CD4-positive, alpha-beta T cell treated with Interleukin-21 for 1 hour (primary cell): Measurements from ENCODE around the gene XRRA1.

Source experiments
- DNase-seq: peaks from one replicate; pipeline ENCODE4 v3.0.0-alpha.2; 2020

The XRRA1 gene

GRCh38 chr11:74950374-74950969, 1.6 kb upstream of the XRRA1 start:
- DNase-seq, result no peak

GRCh38 chr11:74949753-74950137, 854 bp upstream of the XRRA1 start:
- no peak for DNase-seq

DNA sequence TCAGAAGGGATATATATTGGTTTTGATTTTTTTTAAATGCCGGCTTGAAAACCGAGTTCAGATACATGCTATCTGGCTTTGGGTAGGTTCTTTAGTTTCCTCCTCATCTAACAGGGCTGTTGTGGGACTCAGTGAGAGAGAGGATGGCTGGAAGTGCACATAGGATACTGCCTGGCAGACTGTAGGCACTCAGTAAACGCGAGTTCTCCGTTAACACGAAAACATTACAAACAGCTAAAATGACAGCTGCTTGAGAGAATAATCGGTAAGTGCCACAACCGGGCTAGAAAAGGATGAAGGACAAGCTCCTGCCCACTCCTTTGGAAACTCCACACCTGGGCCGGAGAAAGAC, 369 bp downstream of the XRRA1 start:
- no peak for DNase-seq

DNA sequence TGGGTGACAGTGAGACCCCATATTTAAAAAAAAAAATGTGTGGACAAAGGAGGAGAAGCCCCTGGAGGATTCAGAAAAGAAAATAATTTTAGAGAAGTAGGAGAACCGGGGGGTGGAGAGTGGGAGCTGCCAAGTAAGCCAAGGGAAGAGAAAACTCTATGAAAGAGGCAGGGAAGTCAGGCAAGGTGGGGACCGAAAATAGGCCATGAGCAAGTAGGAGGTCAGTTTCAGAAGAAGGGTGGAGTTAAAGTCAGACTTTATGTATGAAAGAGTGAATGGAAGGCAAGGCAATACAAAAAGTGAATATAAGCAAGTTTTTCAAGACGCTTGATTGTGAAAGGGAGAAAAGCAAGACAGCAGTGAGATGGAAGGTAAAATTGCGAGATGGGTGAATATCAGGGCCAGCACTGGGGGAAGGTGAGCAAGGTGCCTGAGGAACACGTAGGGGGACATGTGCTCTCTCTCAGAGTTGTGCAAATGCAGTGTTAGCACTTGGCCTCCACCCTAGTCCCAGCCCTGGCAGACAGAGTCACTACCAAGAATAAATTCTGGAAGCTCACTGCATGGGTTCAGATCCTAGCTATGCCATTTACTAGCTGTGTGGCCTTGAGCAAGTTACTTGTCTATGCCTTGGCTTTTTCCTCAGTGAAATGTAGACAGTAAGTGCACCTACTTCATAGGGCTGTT, 6.7 kb downstream of the XRRA1 start:
- DNase-seq, result no peak

DNA sequence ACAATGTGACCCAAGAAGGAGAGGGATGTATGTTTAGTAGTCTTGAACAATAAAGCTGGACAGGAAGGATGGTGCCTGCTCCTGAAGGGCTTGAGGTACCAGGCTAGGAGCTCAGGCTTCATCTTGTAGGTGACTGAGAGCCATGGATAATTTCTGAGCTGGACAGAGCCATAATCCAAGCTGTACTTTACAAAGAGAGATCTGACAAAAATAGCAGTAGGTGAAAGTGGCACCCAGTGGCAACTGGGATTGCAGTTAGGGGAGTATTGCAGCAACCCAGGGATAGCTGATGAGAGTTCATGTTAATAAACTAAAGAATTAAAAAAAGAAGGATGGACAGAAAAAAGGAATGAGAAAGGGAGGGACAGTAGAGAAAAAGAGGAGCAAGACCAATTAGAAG, 7.4 kb downstream of the XRRA1 start:
- no peak for DNase-seq

- DNase-seq, result no peak
Observed at GRCh38 chr11:74937696-74938475, 11.0 kb downstream of the XRRA1 start.

GRCh38 chr11:74936976-74937375, 11.9 kb downstream of the XRRA1 start:
- no peak for DNase-seq

DNA sequence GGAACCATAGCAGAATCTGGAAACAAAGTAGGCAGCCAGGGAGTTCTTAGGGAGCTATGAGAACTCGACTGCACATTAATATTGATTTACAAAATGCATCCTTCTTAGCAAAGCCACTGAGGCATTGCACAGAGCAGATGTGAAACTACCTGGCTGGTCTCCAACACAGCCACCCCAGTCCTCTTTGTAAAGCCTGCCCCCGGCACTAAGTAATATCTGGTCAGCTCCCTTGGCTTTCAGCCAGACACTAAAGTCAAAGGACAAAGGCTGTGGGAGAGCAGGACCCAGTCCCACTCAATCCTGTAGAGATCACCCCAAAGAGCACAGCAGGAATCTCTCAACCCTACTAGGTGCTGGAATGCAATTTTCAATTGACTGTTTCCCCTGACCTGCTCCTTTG, 12.8 kb downstream of the XRRA1 start:
- no peak for DNase-seq

DNA sequence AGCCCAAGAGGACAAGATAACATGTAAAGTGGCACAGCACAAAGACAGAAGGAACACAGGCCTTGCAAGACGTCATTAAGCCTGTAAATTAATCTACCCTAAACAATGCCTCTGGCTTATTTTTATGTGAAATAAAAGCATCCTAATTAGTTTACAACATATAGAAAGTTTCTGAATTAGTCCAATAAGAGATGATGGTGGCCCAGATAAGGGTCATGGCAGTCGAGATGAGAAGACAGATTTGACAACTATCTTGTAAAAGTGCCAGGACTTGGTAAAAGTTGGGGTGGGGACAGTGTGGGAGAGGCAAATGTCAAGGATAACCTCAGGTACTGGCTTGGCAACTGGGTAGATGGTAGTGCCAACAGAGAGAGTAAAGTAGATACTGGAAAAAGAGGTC, 13.6 kb downstream of the XRRA1 start:
- DNase-seq, result no peak

DNA sequence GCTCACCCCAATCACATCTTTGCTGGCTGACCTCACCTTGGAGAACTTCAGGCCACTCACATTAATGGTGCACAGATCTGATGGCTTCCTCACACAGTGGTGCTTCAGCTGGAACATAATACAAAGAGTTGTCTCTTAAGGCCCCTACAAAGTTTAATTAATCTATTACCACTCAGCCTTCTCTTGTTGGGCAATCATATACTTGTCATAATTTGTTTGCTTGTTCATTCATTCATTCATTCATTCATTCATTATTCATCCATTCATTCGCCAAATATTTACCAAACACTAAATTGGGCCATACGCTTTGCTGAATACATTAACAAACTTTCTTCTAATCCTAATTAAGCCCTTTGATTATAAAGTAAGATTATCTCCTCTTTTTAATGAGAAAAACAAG, 15.1 kb downstream of the XRRA1 start:
- no peak for DNase-seq

DNA sequence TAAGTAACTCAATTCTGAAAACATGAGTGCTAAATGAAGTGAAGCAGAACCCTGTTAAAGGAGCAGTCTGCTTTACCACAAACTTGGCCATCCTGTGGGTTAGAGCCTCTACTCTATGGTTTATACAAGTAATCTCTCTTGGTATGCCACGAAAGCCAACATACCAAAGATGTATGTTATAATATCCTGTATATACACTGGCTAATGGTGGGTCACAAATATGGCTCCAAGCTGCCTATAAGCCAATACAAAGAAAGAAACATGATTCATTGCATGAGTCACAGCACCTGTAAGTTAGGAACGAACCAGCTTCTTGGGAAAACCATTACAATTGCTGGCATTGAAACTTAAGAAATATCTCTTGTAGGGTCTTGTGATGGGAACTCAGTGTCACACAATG, 16.1 kb downstream of the XRRA1 start:
- DNase-seq, result no peak

DNA sequence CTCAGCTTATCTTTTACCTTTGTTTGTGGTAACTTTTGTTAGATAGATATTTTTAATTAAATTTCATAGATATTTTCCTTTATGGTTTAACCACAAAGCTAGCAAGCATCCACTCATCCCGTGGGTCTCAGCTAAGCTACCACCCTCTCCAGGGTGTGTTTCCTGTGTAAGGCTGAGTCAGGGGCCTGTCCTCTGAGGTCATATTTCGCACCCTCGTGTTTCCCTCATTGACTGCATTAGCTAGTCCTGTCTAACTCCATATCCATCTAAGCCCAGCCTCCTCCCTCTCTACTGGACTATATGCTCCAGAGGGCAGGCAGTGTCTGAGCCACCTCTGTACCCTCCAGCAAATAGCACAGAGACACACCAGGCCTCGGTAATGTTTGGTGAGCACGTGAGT, 16.7 kb downstream of the XRRA1 start:
- DNase-seq, result no peak

DNA sequence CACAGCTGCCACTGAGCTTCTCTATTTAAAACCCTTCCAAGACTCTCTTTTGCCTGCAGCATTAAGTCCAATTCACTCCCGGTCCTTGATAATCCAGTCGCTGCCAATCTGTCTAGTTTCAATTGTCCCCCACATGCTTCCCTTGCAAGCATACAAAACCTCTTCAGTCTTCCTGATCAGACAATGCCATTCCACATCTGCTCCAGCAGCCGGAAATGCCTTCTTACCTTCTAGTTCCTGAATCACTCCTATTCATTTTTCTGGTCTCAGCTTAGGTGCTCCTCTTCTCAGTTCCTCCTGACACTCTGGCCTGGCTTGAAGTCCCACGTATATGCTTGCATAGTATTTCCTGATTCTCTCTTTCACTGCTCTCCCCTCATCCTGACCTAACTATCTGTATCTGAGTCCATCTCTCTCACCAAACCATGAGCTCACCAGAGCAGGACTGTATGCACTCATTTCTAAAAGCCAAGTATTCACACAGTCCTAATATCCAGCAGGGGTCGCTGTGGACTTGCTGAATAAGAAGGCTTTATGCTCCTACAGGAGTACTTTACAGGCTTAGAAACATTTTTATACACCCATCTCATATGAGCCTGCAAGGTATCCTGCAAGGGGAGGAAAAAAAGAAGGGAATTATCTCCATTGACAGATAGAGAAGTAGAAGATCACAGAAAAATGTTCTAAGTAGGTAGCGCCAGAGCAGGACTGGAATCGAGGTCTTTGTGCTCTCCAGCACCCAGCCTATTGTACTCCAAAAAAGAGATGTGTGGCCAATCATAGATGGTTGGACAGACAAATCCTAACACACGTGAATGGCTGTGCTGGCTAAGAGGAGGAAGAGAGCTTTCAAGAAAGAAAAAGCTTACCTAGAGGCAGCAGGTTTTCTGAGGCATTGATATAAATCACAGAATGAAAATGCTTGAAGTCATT, 19.2 kb downstream of the XRRA1 start:
- DNase-seq, result peak; percentile 76

DNA sequence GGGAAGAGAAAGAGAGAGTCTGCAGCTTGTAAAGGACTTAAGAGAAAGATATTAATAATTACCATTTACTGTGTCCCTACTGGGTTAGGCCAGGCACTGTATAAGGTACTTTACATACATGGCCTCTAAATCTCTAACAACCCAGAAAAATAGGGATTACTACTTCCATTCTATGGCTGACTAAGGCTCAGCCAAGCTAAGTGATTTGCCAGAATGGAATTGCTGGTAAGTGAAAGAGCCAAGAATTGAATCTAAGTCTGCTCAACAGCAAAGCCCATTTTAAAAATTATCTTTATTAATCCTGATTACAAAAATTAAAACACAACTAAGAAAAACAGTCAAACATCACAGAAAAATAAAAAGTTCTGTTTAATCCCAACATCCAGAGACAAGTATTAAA, 21.4 kb downstream of the XRRA1 start:
- DNase-seq, result no peak

- no peak for DNase-seq
Observed at GRCh38 chr11:74926304-74927030, 22.4 kb downstream of the XRRA1 start.

GRCh38 chr11:74925281-74925680, 23.6 kb downstream of the XRRA1 start:
- no peak for DNase-seq

- no peak for DNase-seq
Observed at GRCh38 chr11:74923125-74923524, 25.8 kb downstream of the XRRA1 start.

DNA sequence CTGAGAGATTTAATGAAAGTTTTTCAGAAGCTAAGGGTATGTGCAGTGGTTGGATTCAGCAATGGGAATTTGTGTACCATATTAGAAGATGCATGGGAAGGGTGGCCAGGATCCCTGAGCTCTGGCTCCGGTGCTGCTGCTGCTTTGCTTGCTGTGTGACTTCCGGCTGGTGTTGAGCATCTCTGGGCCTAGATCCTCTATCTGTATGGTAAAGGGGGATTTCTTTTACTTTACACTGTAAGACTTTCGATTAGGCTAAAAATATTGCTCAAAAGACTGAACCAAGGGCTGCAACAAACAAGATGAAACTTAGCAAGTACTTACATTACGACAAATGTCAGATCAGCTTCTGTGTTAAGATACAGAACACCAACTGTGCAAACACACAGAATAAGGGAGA, 39.1 kb downstream of the XRRA1 start:
- DNase-seq, result no peak

GRCh38 chr11:74909385-74909784, 39.5 kb downstream of the XRRA1 start:
- no peak for DNase-seq

DNA sequence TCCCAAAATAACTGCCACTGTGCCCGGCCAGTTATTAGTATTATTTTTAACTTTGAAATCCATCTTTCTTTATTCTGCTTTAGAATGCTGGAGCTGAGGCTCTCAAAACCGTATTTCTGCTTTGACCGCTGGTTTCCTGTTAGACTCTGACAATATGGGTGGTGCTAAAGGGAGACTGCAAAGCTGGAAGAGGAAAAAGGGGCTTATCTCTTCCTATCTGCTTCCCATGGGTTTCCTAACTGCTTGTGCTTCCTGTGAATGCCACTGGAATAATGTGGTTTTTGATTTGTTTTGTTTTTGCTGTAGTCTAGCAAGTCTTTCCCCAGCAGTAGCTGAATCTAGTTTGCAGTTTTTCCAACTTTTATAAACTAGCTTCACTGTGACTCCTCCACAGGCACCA, 43.6 kb downstream of the XRRA1 start:
- no peak for DNase-seq

- no peak for DNase-seq
Observed at GRCh38 chr11:74902342-74902741, 46.5 kb downstream of the XRRA1 start.

GRCh38 chr11:74896311-74896710, 52.6 kb downstream of the XRRA1 start:
- DNase-seq, result no peak
